NCI-H2081 (cell line): ENCODE measurements around the gene RPS17.
"Not testable (repeated sequence)": the region's sequence is repeated elsewhere in the genome, so short reads cannot be mapped to it uniquely, and the experiment has no call there.

Experiments used
- DNase-seq, 2 experiments: peaks; one replicate each; lab custom pipeline; 2025; lab: John Stamatoyannopoulos, UW

RPS17 gene

GRCh38 chr15:82507693-82508092 lies 32.6 kb downstream of the RPS17 start:
- DNase-seq, result not testable (repeated sequence)

- not testable (repeated sequence) for DNase-seq
Observed at GRCh38 chr15:82507087-82507486, 33.2 kb downstream of the RPS17 start.

GRCh38 chr15:82505842-82506241 lies 34.4 kb downstream of the RPS17 start:
- DNase-seq, result not testable (repeated sequence)

GRCh38 chr15:82504074-82504473 lies 36.2 kb downstream of the RPS17 start:
- not testable (repeated sequence) for DNase-seq

GRCh38 chr15:82502700-82503339 lies 37.4 kb downstream of the RPS17 start:
- DNase-seq, result not testable (repeated sequence)

- not testable (repeated sequence) for DNase-seq
Observed at GRCh38 chr15:82500772-82501171, 39.5 kb downstream of the RPS17 start.

GRCh38 chr15:82497978-82498377 lies 42.3 kb downstream of the RPS17 start:
- DNase-seq, result not testable (repeated sequence)

GRCh38 chr15:82488250-82488649 lies 52.0 kb downstream of the RPS17 start:
- DNase-seq, result not testable (repeated sequence)

GRCh38 chr15:82487045-82487444 lies 53.2 kb downstream of the RPS17 start:
- DNase-seq, result not testable (repeated sequence)
